ENCODE measurements around the gene COL16A1.

- TF ChIP-seq CTCF (IDR thresholded peaks at IDR 0.05; ENCODE audit: poor library complexity) = no peak
- TF ChIP-seq EZH2 (IDR thresholded peaks at IDR 0.05; ENCODE audit: borderline replicate concordance) = no peak
- no peak for TF ChIP-seq EZH2phosphoT487 (IDR thresholded peaks at IDR 0.05; ENCODE audit: low read depth, severe bottlenecking, unreplicated experiment)
Observed at GRCh38 chr1:31617218-31617915, 86.5 kb downstream of the COL16A1 start, which contains the start of gene HCRTR1.

Measured in hepatocyte (in vitro differentiated cells).